Measurements from ENCODE around the gene FEZ2.

The FEZ2 gene

DNA sequence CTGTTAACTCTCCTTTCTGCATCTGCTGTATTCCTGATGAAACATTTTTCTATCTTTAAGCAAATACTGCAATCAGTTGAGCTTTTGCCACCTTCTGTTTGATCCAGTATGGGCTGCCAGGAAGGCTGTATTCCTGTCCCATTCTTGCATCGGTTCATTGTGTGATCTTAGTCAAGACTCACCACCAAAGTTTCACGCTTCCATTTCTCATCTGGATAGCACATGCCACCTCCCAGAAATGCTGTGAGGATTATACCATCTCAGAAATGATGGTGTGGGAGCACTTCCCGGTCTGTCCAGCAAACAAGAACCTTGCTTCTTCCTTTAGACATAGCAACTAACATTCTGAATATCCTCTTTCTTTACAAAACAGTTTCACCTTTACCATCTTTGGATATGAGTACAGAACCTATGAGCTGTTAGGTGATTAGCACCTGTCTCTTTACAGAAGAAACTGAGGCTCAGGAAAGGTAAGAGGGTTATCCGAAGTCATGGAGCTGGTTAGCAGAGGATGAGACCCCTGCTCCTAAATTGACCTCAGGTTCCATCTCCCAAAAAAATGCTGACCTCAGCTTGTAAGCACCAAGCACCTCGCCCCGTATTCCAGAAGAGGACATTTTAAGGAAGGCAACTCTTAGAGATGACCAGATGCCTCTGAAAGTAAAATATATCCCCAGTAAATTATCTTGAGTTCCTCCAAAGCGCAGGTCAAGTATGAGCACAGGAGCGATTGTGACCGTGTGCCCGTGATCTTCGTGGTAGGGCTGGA, 56.8 kb downstream of the FEZ2 start:
- H3K27ac ChIP-seq (ENCODE audit: low read length) = no peak overlapping the region
- H3K36me3 ChIP-seq (replicated peaks; ENCODE audit: low read depth, low read length) = no peaks in the 10 kb centered on the region
- no peaks in the 10 kb centered on the region for H3K27me3 ChIP-seq (ENCODE audit: low read depth, low read length)
- no peak for TF ChIP-seq EZH2phosphoT487 (IDR thresholded peaks at IDR 0.05; ENCODE audit: low read depth)
- TF ChIP-seq, protein P1, sequence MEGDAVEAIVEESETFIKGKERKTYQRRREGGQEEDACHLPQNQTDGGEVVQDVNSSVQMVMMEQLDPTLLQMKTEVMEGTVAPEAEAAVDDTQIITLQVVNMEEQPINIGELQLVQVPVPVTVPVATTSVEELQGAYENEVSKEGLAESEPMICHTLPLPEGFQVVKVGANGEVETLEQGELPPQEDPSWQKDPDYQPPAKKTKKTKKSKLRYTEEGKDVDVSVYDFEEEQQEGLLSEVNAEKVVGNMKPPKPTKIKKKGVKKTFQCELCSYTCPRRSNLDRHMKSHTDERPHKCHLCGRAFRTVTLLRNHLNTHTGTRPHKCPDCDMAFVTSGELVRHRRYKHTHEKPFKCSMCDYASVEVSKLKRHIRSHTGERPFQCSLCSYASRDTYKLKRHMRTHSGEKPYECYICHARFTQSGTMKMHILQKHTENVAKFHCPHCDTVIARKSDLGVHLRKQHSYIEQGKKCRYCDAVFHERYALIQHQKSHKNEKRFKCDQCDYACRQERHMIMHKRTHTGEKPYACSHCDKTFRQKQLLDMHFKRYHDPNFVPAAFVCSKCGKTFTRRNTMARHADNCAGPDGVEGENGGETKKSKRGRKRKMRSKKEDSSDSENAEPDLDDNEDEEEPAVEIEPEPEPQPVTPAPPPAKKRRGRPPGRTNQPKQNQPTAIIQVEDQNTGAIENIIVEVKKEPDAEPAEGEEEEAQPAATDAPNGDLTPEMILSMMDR (IDR thresholded peaks at IDR 0.05; ENCODE audit: low read depth, low read length) = no peak
- no peaks in the 10 kb centered on the region for H3K4me1 ChIP-seq (ENCODE audit: low read length)
- no peak overlapping the region for H2AFZ ChIP-seq (ENCODE audit: low read depth, low read length)
- no peaks in the 10 kb centered on the region for H4K20me1 ChIP-seq (ENCODE audit: insufficient read depth, low read length)
- H3K4me2 ChIP-seq (ENCODE audit: low read length) = no peak overlapping the region
- H3K4me3 ChIP-seq (ENCODE audit: low read length) = no peak overlapping the region
- H3K9ac ChIP-seq (ENCODE audit: low read length) = no peak overlapping the region
- H3K79me2 ChIP-seq (ENCODE audit: low read length) = no peaks in the 10 kb centered on the region
- H3K9me3 ChIP-seq (ENCODE audit: insufficient read depth, low read length) = no peaks in the 10 kb centered on the region

DNA sequence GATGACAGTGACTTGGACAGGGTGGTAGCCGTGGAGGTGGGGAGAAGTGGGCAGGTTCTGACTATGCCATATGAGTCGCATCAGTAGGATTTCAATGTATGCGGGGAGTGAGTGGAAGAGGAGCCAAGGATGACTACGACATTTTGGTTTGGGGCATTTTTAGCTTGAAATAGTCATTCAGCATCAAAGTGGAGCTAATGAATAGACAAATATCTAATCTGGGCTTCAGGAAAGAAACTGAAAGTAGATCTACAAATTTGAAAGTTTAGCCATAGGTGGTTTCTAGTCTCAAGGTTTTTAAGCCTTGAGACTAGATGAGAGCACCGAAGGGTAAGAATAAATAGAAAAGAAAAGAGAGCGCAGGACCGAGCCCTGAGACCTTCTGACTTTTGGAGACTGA, 58.3 kb downstream of the FEZ2 start:
- Histone ChIP-seq H3K9me3 (ENCODE audit: insufficient read depth, low read length) (no peaks in the 10 kb centered on the region), H3K4me2 (ENCODE audit: low read length) (no peak overlapping the region), H3K27me3 (ENCODE audit: low read depth, low read length) (no peaks in the 10 kb centered on the region), H3K4me1 (ENCODE audit: low read length) (no peaks in the 10 kb centered on the region), H2AFZ (ENCODE audit: low read depth, low read length) (no peak overlapping the region), H4K20me1 (ENCODE audit: insufficient read depth, low read length) (no peaks in the 10 kb centered on the region), H3K9ac (ENCODE audit: low read length) (no peak overlapping the region), H3K79me2 (ENCODE audit: low read length) (no peaks in the 10 kb centered on the region), H3K36me3 (replicated peaks; ENCODE audit: low read depth, low read length) (no peaks in the 10 kb centered on the region), H3K4me3 (ENCODE audit: low read length) (no peak overlapping the region), H3K27ac (ENCODE audit: low read length) (no peak overlapping the region)
- TF ChIP-seq, protein P1 (IDR thresholded peaks at IDR 0.05; ENCODE audit: low read depth, low read length) = no peak
- TF ChIP-seq EZH2phosphoT487 (IDR thresholded peaks at IDR 0.05; ENCODE audit: low read depth) = no peak

DNA sequence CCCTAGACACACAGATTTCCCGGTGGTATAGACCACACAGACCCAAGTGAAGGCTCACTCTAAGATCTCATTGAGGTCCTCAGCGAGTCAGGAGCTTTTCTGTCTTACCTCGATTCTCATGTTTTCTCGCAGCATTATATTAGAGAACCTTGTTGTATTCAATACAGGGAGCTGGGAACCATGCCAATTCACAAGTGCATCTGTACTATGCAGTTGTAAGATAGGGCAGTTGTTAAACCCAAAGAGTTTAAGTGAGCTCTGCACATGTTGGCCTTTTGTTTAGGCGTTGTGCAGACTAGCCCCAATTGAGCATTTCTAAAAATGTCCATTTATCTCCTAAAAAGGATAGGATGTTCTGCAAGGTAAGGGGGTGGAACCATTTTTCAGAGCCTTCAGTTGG, 59.6 kb downstream of the FEZ2 start:
- no peaks in the 10 kb centered on the region for H3K36me3 ChIP-seq (replicated peaks; ENCODE audit: low read depth, low read length)
- H4K20me1 ChIP-seq (ENCODE audit: insufficient read depth, low read length) = no peaks in the 10 kb centered on the region

DNA sequence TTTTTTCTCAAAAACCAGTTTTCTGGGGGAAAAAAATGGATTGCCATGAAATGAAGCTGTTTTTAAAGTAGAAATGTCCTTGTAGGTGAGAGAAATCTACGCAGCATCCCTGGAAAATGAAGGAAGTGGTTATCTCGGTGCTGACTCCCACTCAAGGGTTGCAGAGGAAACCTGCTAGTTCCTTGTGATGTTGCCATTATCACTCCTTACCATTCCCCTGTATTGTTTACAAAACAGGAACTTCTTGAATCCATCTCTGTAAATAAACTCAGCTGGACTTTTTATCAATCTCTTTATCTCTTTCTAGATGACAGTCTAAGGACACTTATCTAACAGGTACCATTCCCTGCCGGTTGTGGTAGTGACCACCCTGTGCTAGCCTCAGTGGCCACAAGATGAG, 61.2 kb downstream of the FEZ2 start:
- Histone ChIP-seq H3K36me3 (replicated peaks; ENCODE audit: low read depth, low read length) (no peaks in the 10 kb centered on the region), H3K9me3 (ENCODE audit: insufficient read depth, low read length) (no peaks in the 10 kb centered on the region), H3K4me1 (ENCODE audit: low read length) (no peaks in the 10 kb centered on the region), H3K27ac (ENCODE audit: low read length) (no peak overlapping the region), H3K4me2 (ENCODE audit: low read length) (no peak overlapping the region), H3K9ac (ENCODE audit: low read length) (no peak overlapping the region), H4K20me1 (ENCODE audit: insufficient read depth, low read length) (no peaks in the 10 kb centered on the region), H3K79me2 (ENCODE audit: low read length) (no peaks in the 10 kb centered on the region), H3K4me3 (ENCODE audit: low read length) (no peak overlapping the region), H2AFZ (ENCODE audit: low read depth, low read length) (no peak overlapping the region), H3K27me3 (ENCODE audit: low read depth, low read length) (no peaks in the 10 kb centered on the region)
- no peak for TF ChIP-seq EZH2phosphoT487 (IDR thresholded peaks at IDR 0.05; ENCODE audit: low read depth)
- TF ChIP-seq, protein P1 (IDR thresholded peaks at IDR 0.05; ENCODE audit: low read depth, low read length) = no peak

More for the DNA sequence above, 59.6 kb downstream of the FEZ2 start:
- no peak overlapping the region for H2AFZ ChIP-seq (ENCODE audit: low read depth, low read length)
- TF ChIP-seq EZH2phosphoT487 (IDR thresholded peaks at IDR 0.05; ENCODE audit: low read depth) = no peak
- TF ChIP-seq, protein P1 (IDR thresholded peaks at IDR 0.05; ENCODE audit: low read depth, low read length) = no peak
- no peaks in the 10 kb centered on the region for H3K9me3 ChIP-seq (ENCODE audit: insufficient read depth, low read length)
- H3K9ac ChIP-seq (ENCODE audit: low read length) = no peak overlapping the region
- no peak overlapping the region for H3K4me3 ChIP-seq (ENCODE audit: low read length)
- H3K27ac ChIP-seq (ENCODE audit: low read length) = no peak overlapping the region
- H3K4me1 ChIP-seq (ENCODE audit: low read length) = no peaks in the 10 kb centered on the region
- H3K4me2 ChIP-seq (ENCODE audit: low read length) = no peak overlapping the region
- no peaks in the 10 kb centered on the region for H3K79me2 ChIP-seq (ENCODE audit: low read length)
- no peaks in the 10 kb centered on the region for H3K27me3 ChIP-seq (ENCODE audit: low read depth, low read length)
